GM23338 (cell line): ENCODE data around the gene CEBPE. TPM values are rescaled to one million over a fixed set of nuclear protein-coding genes. Genes with fewer than 3 reads are reported as not detected.

Source experiments
- ATAC-seq: fragments of 200-7000 bp; cut with Tn5 transposase; 3 replicates; pipeline ENCODE4 v1.9.1; 2020
- DNase-seq: peaks from one replicate; pipeline ENCODE4 v3.0.0-alpha.2; 2015; ENCODE audit warnings: low spot score
- H2AFZ ChIP-seq: fragments of 200-600 bp; sonication (generic); 2 replicates; pipeline ENCODE4 v1.8.0; 2016; ENCODE audit warnings: antibody characterized with exemption, mild to moderate bottlenecking, moderate library complexity
- H3F3A ChIP-seq: fragments of 200-600 bp; sonication (generic); replicated peaks from 2 replicates; pipeline ENCODE4 v1.8.0; 2017; ENCODE audit warnings: antibody characterized with exemption, mixed run types, low read depth
- H3K27ac ChIP-seq: fragments of 200-600 bp; sonication (generic); 2 replicates; pipeline ENCODE4 v1.6.1; 2016; ENCODE audit warnings: low read depth
- H3K27me3 ChIP-seq: fragments of 200-600 bp; sonication (generic); 2 replicates; pipeline ENCODE4 v1.8.0; 2016; ENCODE audit warnings: mild to moderate bottlenecking, mixed run types, moderate library complexity; ENCODE audit not compliant: insufficient read depth
- H3K36me3 ChIP-seq: fragments of 200-600 bp; sonication (generic); 2 replicates; pipeline ENCODE4 v1.8.0; 2016; ENCODE audit warnings: mild to moderate bottlenecking; ENCODE audit not compliant: insufficient read depth
- H3K4me1 ChIP-seq: fragments of 200-600 bp; sonication (generic); 2 replicates; pipeline ENCODE4 v1.8.0; 2016; ENCODE audit warnings: mild to moderate bottlenecking, moderate library complexity; ENCODE audit not compliant: insufficient read depth
- H3K4me2 ChIP-seq: fragments of 200-600 bp; sonication (generic); 2 replicates; pipeline ENCODE4 v1.7.1; 2017; ENCODE audit warnings: mixed run types
- H3K4me3 ChIP-seq: fragments of 200-600 bp; sonication (generic); 2 replicates; pipeline ENCODE4 v1.6.1; 2016; ENCODE audit warnings: mixed run types
- H3K79me2 ChIP-seq: fragments of 200-600 bp; sonication (generic); replicated peaks from 2 replicates; pipeline ENCODE4 v1.8.0; 2017; ENCODE audit warnings: mild to moderate bottlenecking; ENCODE audit not compliant: insufficient read depth
- H3K9me2 ChIP-seq: fragments of 200-600 bp; sonication (generic); 2 replicates; pipeline ENCODE4 v1.8.0; 2017; ENCODE audit not compliant: insufficient read depth
- H4K20me1 ChIP-seq: fragments of 200-600 bp; sonication (generic); replicated peaks from 2 replicates; pipeline ENCODE4 v1.8.0; 2017; ENCODE audit warnings: mild to moderate bottlenecking; ENCODE audit not compliant: insufficient read depth
- H3K27ac Mint-ChIP-seq: 2 replicates; pipeline ENCODE4 v1.8.0; 2020; ENCODE audit warnings: inconsistent platforms, mild to moderate bottlenecking, moderate library complexity, mixed read lengths
- H3K27me3 Mint-ChIP-seq: 3 replicates; pipeline ENCODE4 v1.8.0; 2022; ENCODE audit warnings: low read depth, mild to moderate bottlenecking, moderate library complexity, mixed read lengths, inconsistent platforms; ENCODE audit not compliant: insufficient read depth, poor library complexity
- H3K36me3 Mint-ChIP-seq: 3 replicates; pipeline ENCODE4 v1.8.0; 2021; ENCODE audit warnings: low read depth, mild to moderate bottlenecking, inconsistent platforms, moderate library complexity, mixed read lengths
- H3K4me1 Mint-ChIP-seq: 3 replicates; pipeline ENCODE4 v1.8.0; 2020; ENCODE audit warnings: mild to moderate bottlenecking, inconsistent platforms, mixed read lengths
- H3K4me3 Mint-ChIP-seq: 3 replicates; pipeline ENCODE4 v1.8.0; 2021; ENCODE audit warnings: moderate library complexity, mild to moderate bottlenecking, inconsistent platforms, mixed read lengths
- H3K9me3 Mint-ChIP-seq: 3 replicates; pipeline ENCODE4 v1.8.0; 2020; ENCODE audit warnings: moderate library complexity, mild to moderate bottlenecking, inconsistent platforms, mixed read lengths
- CREB1 ChIP-seq: fragments of 250-450 bp; sonication (Bioruptor Pico); IDR thresholded peaks from 2 replicates; pipeline ENCODE4 v1.5.0; 2020; ENCODE audit warnings: low read depth, mild to moderate bottlenecking, moderate library complexity
- EZH2phosphoT487 ChIP-seq: fragments of 200-600 bp; sonication (generic); IDR thresholded peaks from one replicate; pipeline ENCODE4 v1.8.1; 2018; ENCODE audit warnings: antibody characterized with exemption; ENCODE audit not compliant: unreplicated experiment
- JUNB ChIP-seq: IDR thresholded peaks from one replicate; pipeline ENCODE4 v1.6.1; 2016; ENCODE audit warnings: antibody characterized with exemption; ENCODE audit not compliant: unreplicated experiment
- NANOG ChIP-seq: IDR thresholded peaks from 2 replicates; pipeline ENCODE4 v1.6.1; 2016; ENCODE audit warnings: antibody characterized with exemption, borderline replicate concordance
- POLR2AphosphoS5 ChIP-seq: IDR thresholded peaks from 2 replicates; pipeline ENCODE4 v1.6.1; 2016; ENCODE audit warnings: antibody characterized with exemption, low read depth
- STAT1 ChIP-seq: IDR thresholded peaks from one replicate; pipeline ENCODE4 v1.6.1; 2016; ENCODE audit warnings: antibody characterized with exemption; ENCODE audit not compliant: unreplicated experiment
- ZNF114 ChIP-seq: fragments of 250-450 bp; sonication (Bioruptor Pico); IDR thresholded peaks from 2 replicates; pipeline ENCODE4 v1.5.0; 2020; ENCODE audit warnings: mild to moderate bottlenecking, moderate library complexity
- ZNF331 ChIP-seq: fragments of 250-450 bp; sonication (Bioruptor Pico); IDR thresholded peaks from 2 replicates; pipeline ENCODE4 v1.5.0; 2020; ENCODE audit warnings: low read depth, mild to moderate bottlenecking, moderate library complexity
- polyA plus RNA-seq: library from polyadenylated mRNA; unstranded; fragments of >200 nt; fragmentation: Nextera tagmentation; extraction: Ambion mirVana; gene quantifications from 2 replicates; pipeline ENCODE4 v1.2.1, GENCODE V29; 2016
- total RNA-seq: library from RNA; depleted of rRNA; stranded (reverse); fragments of >200 nt; shearing (Covaris generic); gene quantifications from 2 replicates; pipeline ENCODE4 v1.2.3, GENCODE V29; 2014
- TF ChIP-seq, protein P1 (sequence below), 2 experiments: fragments of 200-600 bp in 1 of 2; sonication (generic) in 1 of 2; conservative IDR thresholded peaks; 2 replicates each; pipeline versions ENCODE4 v1.5.1 to v1.6.1; 2016 to 2017; ENCODE audit warnings: antibody characterized with exemption in 2 of 2, low read depth in 2 of 2, mild to moderate bottlenecking in 2 of 2, moderate library complexity in 1 of 2
- TF ChIP-seq, protein P2 (sequence below): IDR thresholded peaks from 2 replicates; pipeline ENCODE4 v1.6.1; 2016; ENCODE audit warnings: antibody characterized with exemption

Gene CEBPE
- total and polyA plus RNA-seq, 2 experiments from 2014 or later, result not detected

DNA sequence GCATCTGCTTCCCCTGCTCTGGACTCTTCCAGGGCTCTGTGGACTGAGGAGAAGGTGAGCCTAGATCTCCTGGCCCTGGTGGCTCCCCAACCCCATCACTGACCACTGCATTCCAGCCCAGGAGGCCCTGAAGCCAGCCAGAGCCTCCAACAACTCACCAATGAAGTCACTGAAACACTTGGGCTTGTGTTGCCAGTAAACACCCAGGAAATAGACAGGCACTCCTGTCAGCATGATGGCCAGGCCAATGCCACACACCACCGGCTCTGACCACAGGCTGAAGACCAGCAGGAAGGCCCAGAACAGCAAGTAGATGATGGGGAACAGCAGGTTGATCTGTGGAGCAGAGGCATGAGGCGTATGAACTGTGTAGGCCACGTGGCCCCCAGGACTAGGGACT, 8.8 kb upstream of the CEBPE start (continued):
- TF ChIP-seq ZNF114 (CRISPR knock-in tag) (no peak), STAT1 (no peak), EZH2phosphoT487 (no peak), ZNF331 (no peak), JUNB (no peak), NANOG (no peak), CREB1 (no peak), POLR2AphosphoS5 (no peak)
- TF ChIP-seq, protein P1, sequence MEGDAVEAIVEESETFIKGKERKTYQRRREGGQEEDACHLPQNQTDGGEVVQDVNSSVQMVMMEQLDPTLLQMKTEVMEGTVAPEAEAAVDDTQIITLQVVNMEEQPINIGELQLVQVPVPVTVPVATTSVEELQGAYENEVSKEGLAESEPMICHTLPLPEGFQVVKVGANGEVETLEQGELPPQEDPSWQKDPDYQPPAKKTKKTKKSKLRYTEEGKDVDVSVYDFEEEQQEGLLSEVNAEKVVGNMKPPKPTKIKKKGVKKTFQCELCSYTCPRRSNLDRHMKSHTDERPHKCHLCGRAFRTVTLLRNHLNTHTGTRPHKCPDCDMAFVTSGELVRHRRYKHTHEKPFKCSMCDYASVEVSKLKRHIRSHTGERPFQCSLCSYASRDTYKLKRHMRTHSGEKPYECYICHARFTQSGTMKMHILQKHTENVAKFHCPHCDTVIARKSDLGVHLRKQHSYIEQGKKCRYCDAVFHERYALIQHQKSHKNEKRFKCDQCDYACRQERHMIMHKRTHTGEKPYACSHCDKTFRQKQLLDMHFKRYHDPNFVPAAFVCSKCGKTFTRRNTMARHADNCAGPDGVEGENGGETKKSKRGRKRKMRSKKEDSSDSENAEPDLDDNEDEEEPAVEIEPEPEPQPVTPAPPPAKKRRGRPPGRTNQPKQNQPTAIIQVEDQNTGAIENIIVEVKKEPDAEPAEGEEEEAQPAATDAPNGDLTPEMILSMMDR (conservative IDR thresholded peaks at IDR 0.05; ENCODE audit: low read depth in 2 of 2), result no peak
- TF ChIP-seq, protein P2, sequence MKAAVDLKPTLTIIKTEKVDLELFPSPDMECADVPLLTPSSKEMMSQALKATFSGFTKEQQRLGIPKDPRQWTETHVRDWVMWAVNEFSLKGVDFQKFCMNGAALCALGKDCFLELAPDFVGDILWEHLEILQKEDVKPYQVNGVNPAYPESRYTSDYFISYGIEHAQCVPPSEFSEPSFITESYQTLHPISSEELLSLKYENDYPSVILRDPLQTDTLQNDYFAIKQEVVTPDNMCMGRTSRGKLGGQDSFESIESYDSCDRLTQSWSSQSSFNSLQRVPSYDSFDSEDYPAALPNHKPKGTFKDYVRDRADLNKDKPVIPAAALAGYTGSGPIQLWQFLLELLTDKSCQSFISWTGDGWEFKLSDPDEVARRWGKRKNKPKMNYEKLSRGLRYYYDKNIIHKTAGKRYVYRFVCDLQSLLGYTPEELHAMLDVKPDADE, result no peak

DNA sequence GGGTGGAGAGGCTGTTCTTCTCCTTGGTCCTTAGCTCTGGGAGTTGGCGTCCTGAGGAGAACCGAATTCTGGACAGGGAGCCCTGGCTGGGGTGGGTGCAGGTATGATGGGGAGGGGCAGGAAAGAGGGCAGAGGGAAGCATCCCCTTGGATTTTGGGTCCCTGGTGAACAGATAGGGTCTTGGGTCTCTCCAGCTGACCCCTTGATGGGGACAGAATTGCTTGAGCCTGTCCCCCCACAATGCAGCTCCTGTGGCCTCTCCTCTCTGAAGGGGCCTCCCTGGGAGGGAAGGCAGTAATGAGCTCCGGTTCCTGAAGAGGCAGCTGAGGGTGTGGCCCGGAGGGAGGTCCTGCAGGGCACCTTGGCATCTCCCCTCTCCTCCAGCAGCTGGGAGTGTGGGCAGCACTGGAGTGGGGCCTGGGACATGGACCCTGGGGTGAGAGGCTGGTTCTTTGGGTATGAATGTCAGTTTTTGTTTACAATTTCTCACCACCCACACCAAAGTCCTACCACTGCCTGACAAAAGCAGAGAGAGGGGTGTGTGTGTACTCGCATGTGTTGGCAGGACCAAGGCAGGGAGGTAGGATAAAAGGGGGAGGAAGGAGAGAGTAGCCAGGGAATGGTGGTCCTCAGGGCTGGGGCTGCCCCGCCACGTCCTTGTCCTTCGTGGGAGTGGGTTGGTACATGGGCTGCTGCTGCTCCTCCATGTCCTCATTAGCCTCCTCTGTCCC, 7.7 kb upstream of the CEBPE start:
- peaks cover 42% of the 10 kb centered on the region for H3K36me3 Mint-ChIP-seq
- H3K4me3 Mint-ChIP-seq, result no peak overlapping the region
- H3K27ac Mint-ChIP-seq, result no peak overlapping the region

More for the DNA sequence above, 7.7 kb upstream of the CEBPE start:
- Histone ChIP-seq H4K20me1 (no peaks in the 10 kb centered on the region), H3K4me3 (no peak overlapping the region), H3K4me1 (peaks cover 22% of the 10 kb centered on the region), H3K79me2 (no peaks in the 10 kb centered on the region), H3K4me2 (no peak overlapping the region), H3K9me2 (no peaks in the 10 kb centered on the region), H3F3A (no peaks in the 10 kb centered on the region), H3K27ac (no peak overlapping the region), H3K36me3 (peaks cover 9% of the 10 kb centered on the region), H2AFZ (no peak overlapping the region), H3K27me3 (no peaks in the 10 kb centered on the region)
- ATAC-seq, result no peak
- Mint-ChIP-seq H3K4me1 (peaks cover 35% of the 10 kb centered on the region), H3K9me3 (no peaks in the 10 kb centered on the region; the same call in 2 of the 3 replicates), H3K27me3 (peaks cover 9% of the 10 kb centered on the region)
- DNase-seq, result no peak
- no peak for TF ChIP-seq JUNB
- TF ChIP-seq ZNF114 (CRISPR knock-in tag), result no peak
- TF ChIP-seq POLR2AphosphoS5, result no peak; the same call in 1 of the 2 replicates
